GM19239 (cell line): ENCODE results near the gene CENPVL3.
"Not testable (repeated sequence)": the region's sequence is repeated elsewhere in the genome, so short reads cannot be mapped to it uniquely, and the experiment has no call there.

Experiments
- DNase-seq: peaks from one replicate; pipeline ENCODE4 v3.0.0; 2011; ENCODE audit warnings: low spot score; ENCODE audit not compliant: insufficient read length
- FAIRE-seq: peaks from 2 replicates; lab custom pipeline; 2011; peaks lifted over from hg19 to GRCh38; lab: Jason Lieb, UNC

CENPVL3 gene

DNA sequence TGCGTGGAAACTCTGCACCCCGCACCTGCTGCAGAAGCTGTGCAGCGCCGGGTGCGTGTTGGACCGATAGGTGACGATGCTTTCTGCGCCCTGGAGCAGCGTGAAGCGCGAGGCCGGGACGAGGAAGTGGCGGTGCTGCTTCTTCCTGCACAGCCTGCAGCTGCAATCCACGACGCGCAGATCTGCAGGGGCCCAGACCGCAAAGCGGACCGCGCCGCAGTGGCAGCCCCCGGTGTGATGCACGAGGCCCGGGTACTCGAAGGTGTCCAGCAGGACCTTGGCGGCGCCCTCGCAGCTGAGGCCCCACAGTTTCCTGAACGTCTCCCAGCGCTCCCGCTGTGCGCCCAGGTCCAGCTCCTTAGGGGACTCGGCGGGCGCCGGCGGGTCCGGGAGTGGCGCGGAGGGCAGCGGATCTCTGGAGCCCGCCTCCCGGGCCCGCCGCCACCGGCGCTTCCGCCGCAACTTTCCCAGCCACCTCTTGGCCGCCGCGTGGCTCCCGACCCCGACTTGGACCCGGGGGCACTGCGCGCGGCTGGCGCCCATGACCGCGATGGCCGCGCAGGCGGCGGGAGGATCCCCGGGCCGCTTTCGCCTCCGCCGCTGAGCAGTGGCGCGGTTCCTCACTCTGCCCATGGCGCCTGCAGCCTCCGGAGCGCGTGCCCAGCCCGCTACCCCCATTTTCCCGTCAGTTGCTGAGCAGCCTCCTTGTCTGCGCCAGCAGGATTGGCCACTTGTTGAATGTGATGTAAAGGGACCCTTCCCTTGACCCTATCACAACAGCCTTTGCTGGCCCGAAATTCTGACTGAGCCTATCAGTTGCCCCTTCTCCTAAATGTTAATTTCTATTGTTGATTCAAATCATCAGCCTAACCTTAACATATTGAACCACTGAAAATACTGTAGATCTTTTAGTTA lies at the start of gene CENPVL3:
Gene CENPVL3, minus strand, starts transcription at position 672 of the 915 bp plus-strand sequence. Its CDS starts 39 bp downstream, at position 633.
- FAIRE-seq, DNase-seq: not testable (repeated sequence)

DNA sequence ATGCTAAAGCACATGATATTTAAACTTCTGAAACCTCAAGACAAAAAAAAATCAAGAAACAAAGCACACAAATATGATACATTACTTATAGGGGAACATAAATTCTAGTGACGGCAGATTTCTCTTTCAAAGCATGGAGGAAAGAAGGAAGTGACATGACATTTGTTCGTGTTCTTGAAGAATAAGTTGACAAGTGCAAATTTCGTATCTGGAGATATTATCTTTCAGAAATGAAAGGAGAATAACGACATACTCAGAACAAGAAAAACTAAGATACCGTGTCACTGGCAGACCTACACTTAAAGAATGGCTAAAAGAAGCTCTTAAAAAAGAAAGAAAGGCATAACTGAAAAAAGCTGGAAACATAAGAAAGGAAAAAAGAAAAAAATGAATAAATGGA lies 47.3 kb upstream of the CENPVL3 start:
- FAIRE-seq, result no peak
- no peak for DNase-seq

GRCh38 chrX:51643377-51643776 lies 24.7 kb upstream of the CENPVL3 start:
- DNase-seq (no peak), FAIRE-seq (peak; percentile 59)

DNA sequence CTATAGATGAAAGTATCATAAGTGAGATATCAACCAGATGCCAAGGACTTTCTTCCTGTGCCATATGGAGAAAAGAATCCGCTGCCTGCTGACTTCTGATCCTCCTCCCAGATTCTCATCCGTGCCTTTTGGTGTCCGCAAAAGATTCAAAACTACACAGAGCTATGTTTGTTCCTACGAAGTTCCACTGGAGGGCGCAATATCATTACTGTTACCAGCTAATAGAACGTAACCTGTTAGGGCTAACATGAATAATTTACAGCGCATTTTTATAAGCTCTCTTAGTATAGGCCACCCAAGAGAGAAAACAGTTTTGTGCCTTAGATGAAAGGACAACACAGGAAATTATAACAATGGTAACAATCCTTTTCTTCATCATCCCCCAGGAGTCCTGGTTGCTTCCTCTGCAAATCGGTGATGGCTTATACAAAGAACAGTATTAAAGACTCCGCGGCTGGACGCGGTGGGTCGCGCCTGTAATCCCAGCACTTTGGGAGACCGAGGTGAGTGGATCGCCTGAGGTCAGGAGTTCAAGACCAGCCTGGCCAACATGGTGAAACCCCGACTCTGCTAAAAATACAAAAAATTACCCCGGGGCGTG lies 22.8 kb upstream of the CENPVL3 start:
- FAIRE-seq (no peak), DNase-seq (no peak)

DNA sequence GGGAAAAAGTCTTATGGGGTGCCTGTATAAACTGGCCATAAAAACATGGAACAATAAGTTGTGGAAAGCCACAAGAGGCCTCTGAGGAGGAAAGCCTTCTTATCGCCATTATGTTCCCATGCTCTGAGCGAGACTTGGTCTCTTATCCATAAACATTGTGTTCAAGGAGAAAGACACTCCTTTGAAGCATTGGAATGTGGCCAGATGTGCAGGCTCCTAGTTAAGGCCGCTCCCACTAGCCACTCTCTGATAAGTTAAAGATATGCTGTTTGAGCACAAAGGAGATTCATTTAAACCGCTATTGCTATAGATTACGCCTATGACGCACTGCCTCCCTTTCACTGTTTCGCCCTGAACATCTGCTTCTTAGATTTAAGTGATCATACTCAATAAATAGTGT lies 17.8 kb upstream of the CENPVL3 start:
- DNase-seq, FAIRE-seq: not testable (repeated sequence)

- DNase-seq (peak; percentile 2), FAIRE-seq (peak; percentile 74)
Measured at GRCh38 chrX:51614353-51615012, 4.2 kb downstream of the CENPVL3 start.

DNA sequence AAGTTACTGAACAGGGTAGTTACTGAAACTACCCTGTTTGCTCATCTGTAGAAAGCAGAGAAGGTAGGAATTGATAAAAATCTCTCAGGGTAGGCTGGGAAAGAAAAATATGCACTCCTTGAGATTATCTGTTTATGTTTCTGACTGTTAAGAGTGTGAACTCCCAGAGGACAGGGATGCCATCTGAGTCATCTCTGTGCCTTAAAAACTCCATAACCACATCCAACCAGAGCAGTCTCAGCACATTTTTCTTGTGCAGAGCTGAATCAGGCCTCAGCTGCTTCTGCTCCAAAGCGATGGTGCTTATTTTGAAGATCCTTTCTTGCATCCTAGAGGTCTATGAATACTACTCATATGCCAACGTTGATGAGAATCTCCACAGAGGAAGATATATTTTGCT lies 9.9 kb downstream of the CENPVL3 start:
- DNase-seq, result no peak

DNA sequence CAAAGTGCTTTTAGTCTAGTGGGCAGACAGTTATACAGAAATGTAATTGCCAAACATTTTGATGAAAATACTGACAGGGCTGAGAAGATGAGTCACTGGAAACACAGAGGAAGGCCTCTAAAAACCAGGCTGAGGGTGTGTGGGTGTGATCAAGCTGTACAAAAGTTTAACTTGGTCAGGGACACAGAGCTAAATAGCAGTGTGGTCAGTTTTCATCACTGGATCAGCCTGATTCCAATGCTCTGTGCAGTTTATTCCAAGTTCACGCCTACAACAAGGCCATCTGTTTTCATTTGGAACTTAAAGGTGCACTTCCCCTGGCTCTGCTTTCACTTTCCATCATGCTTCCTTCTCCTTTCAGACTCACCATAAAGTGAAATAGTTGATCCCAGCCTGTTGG lies 10.6 kb downstream of the CENPVL3 start:
- FAIRE-seq (no peak), DNase-seq (no peak)

More for the DNA sequence above, 9.9 kb downstream of the CENPVL3 start:
- no peak for FAIRE-seq

DNA sequence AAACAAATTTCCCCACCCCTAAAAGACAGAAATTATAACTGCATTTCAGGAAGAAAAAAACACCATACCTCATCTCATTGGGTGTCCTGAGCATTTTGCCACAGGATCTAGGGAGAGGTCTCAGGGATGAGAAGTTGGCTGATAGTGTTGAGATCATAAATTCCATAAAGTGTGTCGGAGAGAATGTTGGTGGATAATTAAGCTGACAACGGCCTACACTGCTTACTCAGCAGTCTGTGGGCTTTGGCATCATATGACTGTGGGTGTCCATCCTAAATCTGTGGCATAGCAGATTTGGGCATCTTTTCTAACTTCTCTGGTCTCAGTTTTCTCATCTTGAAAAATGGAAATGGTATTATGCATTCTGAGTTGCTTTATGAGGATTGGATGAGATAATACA lies 12.3 kb downstream of the CENPVL3 start:
- no peak for FAIRE-seq
- DNase-seq, result no peak

- no peak for DNase-seq
- FAIRE-seq, result no peak
Measured at GRCh38 chrX:51598899-51599298, 19.8 kb downstream of the CENPVL3 start.

DNA sequence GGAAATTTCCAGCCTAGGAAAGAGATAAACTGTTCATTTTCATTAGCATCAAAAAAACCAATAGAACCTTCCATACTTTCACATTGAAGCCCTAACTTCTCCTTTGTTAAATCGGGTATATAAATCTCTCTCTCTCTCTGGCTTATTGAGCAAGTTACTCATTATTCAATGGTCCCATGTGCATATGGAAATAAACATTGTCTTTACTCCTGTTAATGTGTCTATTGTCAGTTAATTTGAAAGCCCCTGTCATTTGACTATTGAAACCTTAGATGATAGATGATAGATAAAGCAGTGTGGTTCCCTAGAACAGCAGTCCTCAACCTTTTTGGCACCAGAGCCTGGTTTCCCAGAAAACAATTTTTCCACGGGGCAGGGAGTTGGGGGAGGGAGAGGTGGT lies 46.8 kb downstream of the CENPVL3 start:
- FAIRE-seq, result no peak
- no peak for DNase-seq

DNA sequence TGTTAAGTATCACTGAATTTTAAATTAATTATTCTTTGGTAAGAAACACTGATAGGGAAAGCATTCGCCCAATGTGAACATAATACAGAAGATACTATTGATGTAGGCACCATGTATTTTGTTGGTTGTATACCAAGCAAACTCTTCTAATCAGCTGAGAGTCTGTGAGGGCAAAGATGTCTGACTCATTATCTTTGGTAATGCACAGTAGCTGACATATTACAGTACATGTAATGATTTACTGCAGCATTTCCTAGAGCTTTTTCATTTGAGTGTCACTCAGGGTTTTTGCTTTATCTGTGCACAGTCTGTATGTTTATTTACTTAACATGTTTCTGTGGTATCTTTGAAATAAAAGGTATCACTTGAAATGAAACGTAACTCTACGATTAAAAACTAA lies 49.2 kb downstream of the CENPVL3 start:
- DNase-seq (no peak), FAIRE-seq (no peak)

GRCh38 chrX:51568586-51568985 lies 50.1 kb downstream of the CENPVL3 start:
- no peak for FAIRE-seq
- no peak for DNase-seq
